ENCODE data around the gene CAMTA1.
"Not testable (repeated sequence)": the region's sequence is repeated elsewhere in the genome, so short reads cannot be mapped to it uniquely, and the experiment has no call there.

Gene CAMTA1

DNA sequence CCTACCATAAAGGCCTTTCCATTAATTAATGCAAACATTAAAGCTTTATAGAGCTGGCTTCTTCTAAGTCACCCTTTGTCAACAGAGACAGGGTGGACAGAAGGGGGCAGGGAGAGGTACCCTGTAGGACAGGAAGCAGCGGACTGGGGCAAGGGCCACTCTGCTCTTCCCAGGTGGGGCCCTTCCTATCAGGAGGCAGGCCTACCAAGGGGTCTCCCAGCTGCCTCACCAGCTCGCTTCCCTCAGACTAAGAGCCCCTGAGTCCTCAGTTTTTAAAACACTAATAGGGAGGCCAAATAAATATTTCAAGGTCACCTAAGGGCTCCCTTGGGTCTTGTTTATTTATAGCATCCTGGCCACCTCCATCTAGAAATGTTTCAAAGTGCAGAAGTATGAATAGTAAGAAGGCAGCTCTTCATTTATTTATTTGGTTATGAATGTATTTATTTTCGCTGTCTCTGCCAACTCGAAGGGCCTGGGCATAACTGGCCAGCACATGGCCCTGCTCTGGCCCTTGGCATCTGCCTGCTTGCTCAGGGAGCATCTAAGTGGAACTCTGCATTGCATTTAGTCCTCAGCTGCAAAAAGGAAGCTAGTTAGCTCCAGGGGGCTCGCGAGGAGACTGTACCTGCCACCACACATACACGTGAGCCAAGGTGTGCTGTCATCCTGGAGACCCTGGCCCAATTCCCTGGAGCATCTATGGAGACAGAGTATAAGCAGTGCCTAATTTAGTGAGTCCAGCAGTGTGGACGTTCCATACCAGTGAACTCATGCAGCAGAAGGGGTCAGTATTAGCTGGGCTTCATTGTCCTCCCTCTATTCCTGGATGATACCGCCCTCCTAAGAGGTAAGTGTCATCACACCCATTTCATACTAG lies 590.8 kb downstream of the CAMTA1 start:
- in situ Hi-C loops (cut with HindIII; ENCODE audit: low pct_unique_long_range_greater_than_20kb, low sequenced_read_pairs): no loop called here
- TF ChIP-seq JUND (IDR thresholded peaks at IDR 0.05; ENCODE audit: low read depth): no peak

DNA sequence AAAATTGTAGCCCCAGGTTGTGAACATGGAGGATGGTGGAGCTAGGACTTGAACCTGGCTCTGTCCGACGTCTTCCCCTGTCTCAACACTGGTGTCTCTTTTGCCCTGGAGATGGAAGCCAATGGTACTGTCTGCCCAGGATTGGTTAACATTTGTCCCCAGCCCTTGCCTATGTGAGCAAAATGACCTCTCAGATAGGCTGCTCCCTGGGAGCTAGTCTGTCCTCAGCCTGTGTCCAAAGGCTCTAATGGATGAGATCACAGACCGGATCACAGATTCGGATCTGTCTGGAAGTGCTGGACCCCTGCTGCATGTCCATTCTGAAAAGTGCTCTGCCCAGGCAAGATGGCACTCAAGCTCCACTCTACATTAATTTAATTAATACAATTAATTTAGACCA lies 591.4 kb downstream of the CAMTA1 start:
- DNase-seq (ENCODE audit: low read depth in 1 of 2, low spot score in 1 of 2): no peak
- in situ Hi-C loops (cut with HindIII; ENCODE audit: low pct_unique_long_range_greater_than_20kb, low sequenced_read_pairs): no loop called here
- TF ChIP-seq JUND (IDR thresholded peaks at IDR 0.05; ENCODE audit: low read depth): no peak

More for the DNA sequence above, 590.8 kb downstream of the CAMTA1 start:
- no peak for DNase-seq (ENCODE audit: low read depth in 1 of 2, low spot score in 1 of 2)

DNA sequence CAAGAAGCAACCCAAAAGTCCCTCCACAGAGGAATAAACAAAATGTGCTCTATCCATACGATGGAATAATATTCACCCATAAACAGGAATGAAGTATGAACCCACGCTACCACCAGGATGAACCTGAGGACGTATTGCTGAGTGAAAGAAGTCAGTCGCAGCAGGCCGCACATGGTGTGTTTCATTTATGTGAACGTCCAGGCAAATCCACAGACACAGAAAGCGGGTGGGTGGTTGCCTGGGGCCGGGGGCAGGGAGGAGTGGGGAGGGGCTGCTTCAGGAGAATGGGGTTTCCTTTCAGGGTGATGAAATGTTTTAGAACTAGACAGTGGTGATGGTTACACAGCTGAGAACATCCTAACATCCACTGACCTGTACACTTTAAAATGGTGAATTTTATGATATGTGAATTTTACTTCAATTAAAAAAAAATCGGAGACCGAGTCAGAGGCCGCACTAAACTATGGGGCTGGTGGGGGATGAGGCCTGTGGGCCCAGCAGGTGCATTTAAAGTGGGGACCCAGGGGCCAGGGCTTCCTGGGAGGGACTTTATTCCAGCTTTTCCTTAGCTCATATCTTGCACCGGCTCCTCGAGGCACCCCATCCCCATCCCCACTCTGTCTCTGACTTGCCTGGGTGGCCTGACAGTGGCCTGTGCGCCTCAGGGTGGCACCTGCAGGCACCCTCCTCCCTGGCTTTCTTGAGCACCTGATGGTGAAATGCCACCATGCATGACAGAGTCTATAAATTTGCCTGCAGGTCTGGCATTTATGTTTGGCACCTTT lies 593.3 kb downstream of the CAMTA1 start:
- DNase-seq (ENCODE audit: low read depth in 1 of 2, low spot score in 1 of 2): no peak
- in situ Hi-C loops (cut with HindIII; ENCODE audit: low pct_unique_long_range_greater_than_20kb, low sequenced_read_pairs): no loop called here
- no peak for TF ChIP-seq JUND (IDR thresholded peaks at IDR 0.05; ENCODE audit: low read depth)

DNA sequence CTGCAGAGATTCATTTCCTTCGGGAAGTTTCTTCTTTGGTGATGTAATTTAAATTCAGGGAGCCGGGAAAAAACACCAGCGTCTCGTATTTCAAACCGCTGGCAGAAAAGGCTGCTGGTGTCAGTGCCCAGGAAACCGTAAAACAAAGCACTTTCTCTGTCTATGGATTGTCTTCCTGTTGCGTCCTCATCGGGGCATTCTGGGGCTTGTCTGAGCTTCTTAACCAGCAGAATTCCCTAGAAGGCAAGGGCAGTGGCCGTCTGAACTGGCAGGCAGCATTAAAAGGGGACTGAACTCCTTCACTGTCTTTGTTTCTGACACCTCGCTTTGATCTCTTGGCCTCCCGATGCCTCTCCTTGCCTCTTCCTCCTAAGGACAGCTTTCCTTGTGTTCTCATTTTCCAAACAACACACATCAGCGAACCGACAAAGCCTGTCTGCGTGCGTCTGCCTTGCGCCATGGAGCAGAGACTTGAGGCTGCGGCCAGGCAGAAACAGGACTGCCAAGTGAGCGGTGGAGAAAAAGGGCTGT lies 594.3 kb downstream of the CAMTA1 start:
- DNase-seq (ENCODE audit: low read depth in 1 of 2, low spot score in 1 of 2): no peak
- no peak for TF ChIP-seq JUND (IDR thresholded peaks at IDR 0.05; ENCODE audit: low read depth)
- in situ Hi-C loops (cut with HindIII; ENCODE audit: low pct_unique_long_range_greater_than_20kb, low sequenced_read_pairs): no loop called here

DNA sequence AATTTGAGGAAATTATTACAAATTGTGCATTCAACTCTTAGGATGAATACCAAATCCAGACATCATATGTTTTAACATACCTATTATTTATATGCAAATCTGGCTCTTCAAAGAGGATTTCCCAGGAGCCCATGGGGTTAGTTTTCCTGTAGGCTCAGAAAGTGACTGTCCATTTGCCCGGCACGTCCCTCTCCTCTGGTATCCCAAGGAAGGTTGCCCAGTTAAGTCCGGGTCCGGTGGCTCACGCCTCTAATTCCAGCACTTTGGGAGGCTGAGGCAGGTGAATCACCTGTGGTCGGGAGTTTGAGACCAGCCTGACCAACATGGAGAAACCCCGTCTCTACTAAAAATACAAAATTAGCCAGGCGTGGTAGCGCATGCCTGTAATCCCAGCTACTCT lies 594.8 kb downstream of the CAMTA1 start:
- in situ Hi-C loops (cut with HindIII; ENCODE audit: low pct_unique_long_range_greater_than_20kb, low sequenced_read_pairs); DNase-seq (ENCODE audit: low read depth in 1 of 2, low spot score in 1 of 2): not testable (repeated sequence)

DNA sequence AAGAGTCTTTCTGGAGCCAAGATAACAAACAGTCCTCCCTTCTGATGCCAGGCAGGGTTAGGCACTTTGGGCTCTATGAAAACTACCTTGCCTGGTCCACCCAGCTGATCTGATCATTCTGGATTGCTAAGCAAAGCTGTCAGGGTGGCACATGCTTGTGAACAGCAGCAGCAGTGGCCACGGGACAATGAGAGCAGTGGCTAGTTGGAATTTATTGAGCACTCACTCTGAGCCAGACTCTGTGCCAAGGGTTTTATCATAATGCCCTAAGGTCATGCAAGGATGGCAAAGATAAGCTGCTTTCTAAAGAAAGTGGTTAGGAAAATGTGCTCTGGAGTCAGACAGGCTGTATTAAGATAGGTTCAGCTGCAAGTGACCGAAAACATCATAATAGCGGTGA lies 595.5 kb downstream of the CAMTA1 start:
- no peak for DNase-seq (ENCODE audit: low read depth in 1 of 2, low spot score in 1 of 2)
- in situ Hi-C loops (cut with HindIII; ENCODE audit: low pct_unique_long_range_greater_than_20kb, low sequenced_read_pairs): no loop called here

DNA sequence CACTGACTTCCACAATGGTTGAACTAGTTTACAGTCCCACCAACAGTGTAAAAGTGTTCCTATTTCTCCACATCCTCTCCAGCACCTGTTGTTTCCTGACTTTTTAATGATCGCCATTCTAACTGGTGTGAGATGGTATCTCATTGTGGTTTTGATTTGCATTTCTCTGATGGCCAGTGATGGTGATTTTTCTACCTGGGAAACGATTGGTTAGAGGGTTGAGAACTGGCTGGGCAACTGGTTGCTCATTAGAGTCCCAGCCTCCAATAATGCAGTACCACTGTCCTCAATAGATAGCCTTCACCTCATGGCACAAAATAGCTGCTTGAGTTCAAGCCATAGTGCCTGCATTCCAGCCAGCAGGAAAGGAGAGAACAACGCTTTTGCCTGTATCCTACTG lies 596.5 kb downstream of the CAMTA1 start:
- in situ Hi-C loops (cut with HindIII; ENCODE audit: low pct_unique_long_range_greater_than_20kb, low sequenced_read_pairs); DNase-seq (ENCODE audit: low read depth in 1 of 2, low spot score in 1 of 2): not testable (repeated sequence)

More for the DNA sequence above, 595.5 kb downstream of the CAMTA1 start:
- no peak for TF ChIP-seq JUND (IDR thresholded peaks at IDR 0.05; ENCODE audit: low read depth)

DNA sequence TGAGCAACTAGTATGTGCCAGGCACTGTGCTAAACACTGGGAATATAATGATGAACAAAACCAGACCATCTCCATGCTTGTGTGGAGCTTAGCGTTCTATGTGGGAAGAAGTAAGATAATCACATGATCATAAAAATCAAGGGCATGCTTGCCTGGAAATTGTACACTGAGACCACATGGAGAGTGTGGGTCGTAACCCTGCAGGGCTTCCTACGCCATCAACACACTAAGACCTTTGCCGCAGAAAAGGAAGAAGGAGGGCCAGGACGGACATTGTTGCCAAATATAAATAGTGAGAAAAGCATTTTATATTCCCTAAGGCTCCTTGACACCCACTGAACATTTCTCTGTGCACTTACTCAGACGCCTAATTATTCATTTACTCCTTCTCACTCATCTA lies 597.7 kb downstream of the CAMTA1 start:
- no peak for TF ChIP-seq JUND (IDR thresholded peaks at IDR 0.05; ENCODE audit: low read depth)
- DNase-seq (ENCODE audit: low read depth in 1 of 2, low spot score in 1 of 2): no peak
- in situ Hi-C loops (cut with HindIII; ENCODE audit: low pct_unique_long_range_greater_than_20kb, low sequenced_read_pairs): no loop called here

DNA sequence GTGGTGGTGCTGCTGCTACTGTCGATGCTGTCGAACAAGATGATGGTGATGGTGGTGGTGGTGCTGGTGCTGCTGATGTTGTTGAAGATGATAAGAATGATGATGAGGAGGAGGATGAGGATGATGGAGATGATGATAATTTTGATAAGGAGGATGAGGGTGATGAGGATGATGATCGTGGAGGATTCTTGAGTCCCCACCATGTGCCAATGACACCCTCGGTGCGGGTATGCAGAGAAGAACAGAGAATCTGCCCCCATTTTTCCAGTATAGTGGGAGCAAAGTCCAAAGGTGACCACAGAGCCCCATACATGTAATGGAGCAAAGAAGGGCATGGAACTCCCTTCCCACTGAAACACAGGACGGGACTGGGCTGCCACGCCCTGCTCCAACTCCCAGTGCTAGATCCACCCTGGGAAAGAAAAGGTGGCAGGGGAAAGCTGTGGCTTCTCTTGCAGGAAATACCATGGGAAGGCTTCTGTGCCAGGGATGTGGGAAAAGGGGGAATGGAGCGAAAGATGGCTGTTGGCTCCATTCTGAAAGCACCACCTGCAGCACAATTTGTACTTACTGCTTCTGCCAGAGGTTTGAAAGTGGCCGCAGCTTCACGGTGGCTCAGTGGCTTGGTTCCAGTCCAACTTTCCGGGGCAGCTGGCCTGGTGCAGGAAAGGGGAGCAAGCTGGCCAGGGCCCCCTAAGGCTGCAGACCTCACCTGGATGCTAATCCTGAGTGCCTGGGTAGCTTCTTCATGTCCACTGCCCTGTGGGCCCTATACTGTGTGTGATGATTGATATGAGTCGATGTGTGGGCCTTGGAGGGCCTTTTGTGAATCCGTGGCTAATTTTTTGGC lies 598.6 kb downstream of the CAMTA1 start:
- DNase-seq (ENCODE audit: low read depth in 1 of 2, low spot score in 1 of 2): no peak
- TF ChIP-seq JUND (IDR thresholded peaks at IDR 0.05; ENCODE audit: low read depth): no peak
- in situ Hi-C loops (cut with HindIII; ENCODE audit: low pct_unique_long_range_greater_than_20kb, low sequenced_read_pairs): no loop called here

DNA sequence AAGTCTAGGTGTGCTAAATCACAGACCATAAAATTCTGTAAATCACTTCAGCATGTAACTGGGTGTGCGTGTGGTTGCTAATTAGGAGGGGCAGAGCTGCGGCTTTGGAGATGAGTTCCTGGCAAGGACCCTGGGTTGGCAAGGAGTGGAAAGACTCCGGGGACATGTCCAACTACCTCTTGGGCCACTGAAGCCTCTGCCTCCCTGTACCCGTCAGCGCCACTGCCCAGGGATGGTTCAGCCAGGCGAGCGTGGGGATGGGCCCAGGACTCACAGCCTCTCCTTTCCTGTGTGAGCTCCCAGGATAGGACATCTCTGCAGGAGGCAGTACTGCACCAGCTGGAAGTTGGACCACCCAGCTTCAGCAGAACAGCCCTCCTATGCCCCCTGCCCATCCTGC lies 599.4 kb downstream of the CAMTA1 start:
- DNase-seq (ENCODE audit: low read depth in 1 of 2, low spot score in 1 of 2): no peak
- TF ChIP-seq JUND (IDR thresholded peaks at IDR 0.05; ENCODE audit: low read depth): no peak
- in situ Hi-C loops (cut with HindIII; ENCODE audit: low pct_unique_long_range_greater_than_20kb, low sequenced_read_pairs): no loop called here

DNA sequence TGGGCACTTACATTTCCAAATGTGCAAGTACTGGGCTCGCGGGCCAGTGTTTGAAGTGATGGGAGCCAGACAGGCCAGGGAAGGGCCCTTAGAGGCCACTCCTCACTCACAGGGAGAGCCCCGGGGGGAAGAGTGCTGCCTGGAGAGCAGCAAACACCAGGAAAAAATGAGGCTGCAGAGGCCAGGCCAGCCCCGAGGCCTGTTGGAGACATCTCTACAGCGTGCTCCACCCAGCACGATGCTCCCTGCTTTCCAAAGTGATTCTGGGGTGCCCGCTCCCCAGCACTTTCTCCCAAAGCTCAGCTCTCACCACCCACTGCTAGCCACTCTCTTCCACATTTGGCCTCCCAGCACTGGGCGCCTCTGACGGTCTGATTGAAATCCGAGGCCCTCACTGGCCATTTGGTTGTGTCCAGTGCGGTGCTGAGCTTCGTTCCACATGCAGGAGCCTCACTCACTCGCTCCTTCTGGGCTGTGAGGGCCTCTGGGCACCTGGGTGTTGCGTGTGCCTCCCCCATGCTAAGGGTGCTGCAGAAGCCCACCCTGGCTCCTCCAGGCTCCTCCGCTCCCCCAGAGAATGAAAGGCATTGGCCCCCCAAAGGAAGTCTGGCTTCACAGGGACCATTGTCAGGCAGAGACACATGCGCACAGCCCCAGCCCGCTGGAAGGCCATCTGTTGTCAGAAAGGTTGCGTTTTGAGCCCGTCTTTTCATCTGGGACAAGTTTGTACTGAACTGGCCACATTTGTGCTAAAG lies 600.4 kb downstream of the CAMTA1 start:
- TF ChIP-seq JUND (IDR thresholded peaks at IDR 0.05; ENCODE audit: low read depth): no peak
- in situ Hi-C loops (cut with HindIII; ENCODE audit: low pct_unique_long_range_greater_than_20kb, low sequenced_read_pairs): no loop called here
- no peak for DNase-seq (ENCODE audit: low read depth in 1 of 2, low spot score in 1 of 2)
